ENCODE data around the gene IL9R.
"Not testable (repeated sequence)": the region's sequence is repeated elsewhere in the genome, so short reads cannot be mapped to it uniquely, and the experiment has no call there.

IL9R gene

DNA sequence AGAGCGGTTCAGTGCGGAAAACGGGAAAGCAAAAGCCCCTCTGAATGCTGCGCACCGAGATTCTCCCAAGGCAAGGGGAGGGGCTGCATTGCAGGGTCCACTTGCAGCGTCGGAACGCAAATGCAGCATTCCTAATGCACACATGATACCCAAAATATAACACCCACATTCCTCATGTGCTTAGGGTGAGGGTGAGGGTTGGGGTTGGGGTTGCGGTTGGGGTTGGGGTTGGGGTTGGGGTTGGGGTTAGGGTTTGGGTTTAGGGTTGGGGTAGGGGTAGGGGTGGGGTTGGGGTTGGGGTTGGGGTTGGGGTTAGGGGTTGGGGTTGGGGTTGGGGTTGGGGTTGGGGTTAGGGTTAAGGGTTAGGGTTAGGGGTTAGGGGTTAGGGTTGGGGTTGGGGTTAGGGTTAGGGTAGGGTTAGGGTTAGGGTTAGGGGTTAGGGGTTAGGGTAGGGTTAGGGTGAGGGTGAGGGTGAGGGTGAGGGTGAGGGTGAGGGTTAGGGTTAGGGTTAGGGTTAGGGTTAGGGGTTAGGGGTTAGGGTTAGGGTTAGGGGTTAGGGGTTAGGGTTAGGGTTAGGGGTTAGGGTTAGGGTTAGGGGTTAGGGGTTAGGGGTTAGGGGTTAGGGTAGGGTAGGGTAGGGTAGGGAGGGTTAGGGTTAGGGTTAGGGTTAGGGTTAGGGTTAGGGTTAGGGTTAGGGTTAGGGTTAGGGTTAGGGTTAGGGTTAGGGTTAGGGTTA is 32.4 kb downstream of the IL9R start:
- H3K9me3 Mint-ChIP-seq; intact Hi-C loops (cut with micrococcal nuclease); H3K36me3 Mint-ChIP-seq (ENCODE audit: low read depth); H3K4me3 Mint-ChIP-seq; H3K27ac Mint-ChIP-seq; H3K4me1 Mint-ChIP-seq (ENCODE audit: low read depth); H3K27me3 Mint-ChIP-seq: not testable (repeated sequence)

DNA sequence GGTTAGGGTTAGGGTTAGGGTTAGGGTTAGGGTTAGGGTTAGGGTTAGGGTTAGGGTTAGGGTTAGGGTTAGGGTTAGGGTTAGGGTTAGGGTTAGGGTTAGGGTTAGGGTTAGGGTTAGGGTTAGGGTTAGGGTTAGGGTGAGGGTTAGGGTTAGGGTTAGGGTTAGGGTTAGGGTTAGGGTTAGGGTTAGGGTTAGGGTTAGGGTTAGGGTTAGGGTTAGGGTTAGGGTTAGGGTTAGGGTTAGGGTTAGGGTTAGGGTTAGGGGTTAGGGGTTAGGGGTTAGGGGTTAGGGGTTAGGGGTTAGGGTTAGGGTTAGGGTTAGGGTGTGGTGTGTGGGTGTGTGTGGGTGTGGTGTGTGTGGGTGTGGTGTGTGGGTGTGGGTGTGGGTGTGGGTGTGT is 33.0 kb downstream of the IL9R start:
- intact Hi-C loops (cut with micrococcal nuclease); H3K4me1 Mint-ChIP-seq (ENCODE audit: low read depth); H3K36me3 Mint-ChIP-seq (ENCODE audit: low read depth); H3K27ac Mint-ChIP-seq; H3K9me3 Mint-ChIP-seq; H3K27me3 Mint-ChIP-seq; H3K4me3 Mint-ChIP-seq: not testable (repeated sequence)

Data from dendritic cell treated with granulocyte-macrophage colony-stimulating factor and Interleukin-4, amounts not matched to agents 40 ng/mL and 50 ng/mL, for 4 days (primary cell).